Measurements from ENCODE around the gene GDPD4. TPM values are rescaled to one million over a fixed set of nuclear protein-coding genes. Genes with fewer than 3 reads are reported as not detected.
A peak's percentile ranks its signal among the peaks of the same experiment; 100 is the strongest.

GDPD4 gene
- total and polyA plus RNA-seq, 2 of the 4 experiments (the other 2 are of a cell fraction): not detected

DNA sequence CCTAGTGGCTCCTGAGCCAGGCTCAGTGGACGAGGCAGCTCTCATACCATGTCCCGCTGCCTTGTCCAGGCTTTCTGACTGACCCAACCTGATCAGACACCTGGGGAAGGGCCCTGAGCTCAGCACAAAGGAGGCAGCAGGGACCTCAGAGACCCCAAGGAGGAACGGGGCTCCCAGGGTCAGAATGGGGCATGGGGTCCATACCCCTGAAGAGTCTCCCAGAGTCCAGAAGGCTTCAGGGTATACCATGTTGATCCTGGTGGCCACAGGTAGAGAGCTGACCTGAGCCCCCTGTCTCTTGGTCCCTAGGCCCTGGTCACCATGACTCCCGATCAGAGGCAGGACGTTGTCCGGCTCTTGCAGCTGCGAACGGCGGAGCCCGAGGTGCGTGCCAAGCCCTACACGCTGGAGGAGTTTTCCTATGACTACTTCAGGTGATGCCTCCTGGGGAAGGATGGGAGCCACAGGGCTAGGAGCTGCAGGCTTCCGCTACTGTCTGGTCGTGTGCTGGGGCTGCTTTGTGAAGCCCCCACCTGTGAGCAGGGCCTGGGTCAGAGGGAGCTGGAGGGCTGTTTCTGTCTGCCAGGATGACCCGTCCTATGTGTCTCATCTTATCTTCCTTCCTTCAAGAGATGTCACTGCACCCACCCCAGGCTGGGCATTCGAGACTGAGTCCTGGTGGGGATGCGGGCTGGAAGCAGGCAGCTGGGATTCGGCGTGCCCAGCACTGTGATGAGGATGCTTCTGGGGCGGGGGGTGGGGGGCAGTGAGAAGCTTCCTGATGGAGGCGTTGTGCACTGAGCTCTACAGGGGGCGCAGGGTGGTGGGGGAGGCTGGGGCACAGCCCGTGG, 99.3 kb downstream of the GDPD4 start:
- Histone ChIP-seq H4K5ac (ENCODE audit: low read depth, low read length) (no peak overlapping the region), H3K79me1 (ENCODE audit: low read depth in 1 of 2, low read length in 2 of 2) (no peaks in the 10 kb centered on the region), H3K36me3 (ENCODE audit: control insufficient read depth, insufficient read depth, low read length) (no peaks in the 10 kb centered on the region), H3K9ac (ENCODE audit: low read depth, low read length) (no peak overlapping the region), H2BK5ac (ENCODE audit: low read depth, low read length, poor library complexity, severe bottlenecking) (no peak overlapping the region), H3K27me3 (ENCODE audit: control insufficient read depth, insufficient read depth, low read length) (no peaks in the 10 kb centered on the region; the same call in 1 of the 2 replicates), H3K4me2 (ENCODE audit: low read depth, low read length) (no peak overlapping the region), H3K9me3 (ENCODE audit: control insufficient read depth, insufficient read depth, low read length) (no peaks in the 10 kb centered on the region), H3K14ac (replicated peaks; ENCODE audit: low read depth, low read length) (no peak overlapping the region), H4K91ac (ENCODE audit: insufficient read depth, low read depth, low read length) (no peak overlapping the region), H2AK5ac (ENCODE audit: low read depth, low read length) (peak overlapping the region; percentile 9), H2BK20ac (ENCODE audit: low read depth, low read length) (no peak overlapping the region), H3K4me1 (ENCODE audit: control insufficient read depth, insufficient read depth, low read length) (no peaks in the 10 kb centered on the region), H3K4me3 (ENCODE audit: insufficient read depth, low read depth, low read length) (no peak overlapping the region), H2BK120ac (ENCODE audit: low read depth, low read length) (no peak overlapping the region), H3K23ac (ENCODE audit: low read depth, low read length) (no peak overlapping the region), H3K9me1 (ENCODE audit: insufficient read depth, low read length) (no peaks in the 10 kb centered on the region; the same call in 1 of the 2 replicates), H3K56ac (ENCODE audit: extremely low read depth, insufficient read depth, low read length) (no peak overlapping the region), H2AK9ac (replicated peaks; ENCODE audit: low read depth, low read length, poor library complexity) (no peak overlapping the region), H2BK15ac (ENCODE audit: low read depth, low read length) (no peak overlapping the region), H3K4ac (ENCODE audit: low read depth, low read length) (no peak overlapping the region), H4K20me1 (ENCODE audit: insufficient read depth, low read length) (no peaks in the 10 kb centered on the region), H3K18ac (ENCODE audit: low read depth, low read length) (no peak overlapping the region), H3K27ac (ENCODE audit: insufficient read depth, low read length) (no peak overlapping the region), H4K8ac (ENCODE audit: low read depth in 2 of 2, low read length in 2 of 2) (no peak overlapping the region), H2AFZ (replicated peaks; ENCODE audit: low read length, poor library complexity) (no peak overlapping the region)
- ATAC-seq (ENCODE audit: low read depth) (no peak), DNase-seq (no peak)
- BruUV-seq (replicated peaks): no TSS peak
- POLR2A ChIA-PET (ENCODE audit: unreplicated experiment): no interaction called here
- CTCF ChIA-PET: no interaction called here
- in situ Hi-C loops (cut with MboI; ENCODE audit: low sequenced_read_pairs) (no loop called here), dilution Hi-C loops (cut with HindIII; ENCODE audit: low sequenced_read_pairs, unreplicated experiment) (no loop called here), intact Hi-C loops (cut with micrococcal nuclease) (no loop called here)
- TF ChIP-seq, protein P1, sequence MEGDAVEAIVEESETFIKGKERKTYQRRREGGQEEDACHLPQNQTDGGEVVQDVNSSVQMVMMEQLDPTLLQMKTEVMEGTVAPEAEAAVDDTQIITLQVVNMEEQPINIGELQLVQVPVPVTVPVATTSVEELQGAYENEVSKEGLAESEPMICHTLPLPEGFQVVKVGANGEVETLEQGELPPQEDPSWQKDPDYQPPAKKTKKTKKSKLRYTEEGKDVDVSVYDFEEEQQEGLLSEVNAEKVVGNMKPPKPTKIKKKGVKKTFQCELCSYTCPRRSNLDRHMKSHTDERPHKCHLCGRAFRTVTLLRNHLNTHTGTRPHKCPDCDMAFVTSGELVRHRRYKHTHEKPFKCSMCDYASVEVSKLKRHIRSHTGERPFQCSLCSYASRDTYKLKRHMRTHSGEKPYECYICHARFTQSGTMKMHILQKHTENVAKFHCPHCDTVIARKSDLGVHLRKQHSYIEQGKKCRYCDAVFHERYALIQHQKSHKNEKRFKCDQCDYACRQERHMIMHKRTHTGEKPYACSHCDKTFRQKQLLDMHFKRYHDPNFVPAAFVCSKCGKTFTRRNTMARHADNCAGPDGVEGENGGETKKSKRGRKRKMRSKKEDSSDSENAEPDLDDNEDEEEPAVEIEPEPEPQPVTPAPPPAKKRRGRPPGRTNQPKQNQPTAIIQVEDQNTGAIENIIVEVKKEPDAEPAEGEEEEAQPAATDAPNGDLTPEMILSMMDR (conservative IDR thresholded peaks at IDR 0.05; ENCODE audit: low read depth, low read length): no peak
- no peak for TF ChIP-seq MXI1 (IDR thresholded peaks at IDR 0.05; ENCODE audit: borderline replicate concordance, low read depth, low read length)
- TF ChIP-seq MAFK (IDR thresholded peaks at IDR 0.05; ENCODE audit: low read depth, low read length): no peak
- no peak for TF ChIP-seq MAZ (IDR thresholded peaks at IDR 0.05; ENCODE audit: borderline replicate concordance, low read depth, low read length)
- TF ChIP-seq POLR2A (IDR thresholded peaks at IDR 0.05; ENCODE audit: low read depth, low read length): no peak
- no peak for TF ChIP-seq RCOR1 (IDR thresholded peaks at IDR 0.05; ENCODE audit: insufficient replicate concordance, low read length)
- no peak for TF ChIP-seq BHLHE40 (IDR thresholded peaks at IDR 0.05; ENCODE audit: low read depth, low read length)
- TF ChIP-seq USF2 (IDR thresholded peaks at IDR 0.05; ENCODE audit: low read depth, low read length): no peak
- TF ChIP-seq FOS (IDR thresholded peaks at IDR 0.05; ENCODE audit: low read depth, low read length): no peak
- no peak for TF ChIP-seq RAD21 (IDR thresholded peaks at IDR 0.05; ENCODE audit: low read length)
- 93% methylated on average over 17 of the region's 23 CpGs; no CpG with 5 or more reads in 1 of the 2 experiments for WGBS, 2 experiments (ENCODE audit: extremely low coverage in 2 of 2, insufficient read length in 1 of 2)
